HG02973 (cell line): ENCODE measurements around the gene HS6ST3.
"Not testable (repeated sequence)": the region's sequence is repeated elsewhere in the genome, so short reads cannot be mapped to it uniquely, and the experiment has no call there.

ENCODE experiments used
- ATAC-seq: cut with Tn5 transposase; IDR thresholded peaks from one replicate; pipeline ENCODE4 v1.9.1; 2021; ENCODE audit warnings: moderate library complexity; ENCODE audit not compliant: unreplicated experiment

The HS6ST3 gene

GRCh38 chr13:96772426-96772825 is 682.5 kb downstream of the HS6ST3 start:
- ATAC-seq, result no peak

GRCh38 chr13:96778302-96778701 is 688.4 kb downstream of the HS6ST3 start:
- not testable (repeated sequence) for ATAC-seq

GRCh38 chr13:96779691-96780090 is 689.8 kb downstream of the HS6ST3 start:
- no peak for ATAC-seq

- no peak for ATAC-seq
Measured at GRCh38 chr13:96780105-96780504, 690.2 kb downstream of the HS6ST3 start.

- no peak for ATAC-seq
Measured at GRCh38 chr13:96781141-96781540, 691.2 kb downstream of the HS6ST3 start.

- no peak for ATAC-seq
Measured at GRCh38 chr13:96782186-96782585, 692.3 kb downstream of the HS6ST3 start.

- ATAC-seq, result no peak
Measured at GRCh38 chr13:96783057-96783456, 693.1 kb downstream of the HS6ST3 start.

GRCh38 chr13:96783511-96783910 is 693.6 kb downstream of the HS6ST3 start:
- ATAC-seq, result no peak

- ATAC-seq, result no peak
Measured at GRCh38 chr13:96785986-96786385, 696.1 kb downstream of the HS6ST3 start.

GRCh38 chr13:96792188-96792587 is 702.3 kb downstream of the HS6ST3 start:
- ATAC-seq, result no peak

- ATAC-seq, result no peak
Measured at GRCh38 chr13:96792736-96793403, 703.0 kb downstream of the HS6ST3 start.

GRCh38 chr13:96793404-96793755 is 703.5 kb downstream of the HS6ST3 start:
- no peak for ATAC-seq

- ATAC-seq, result no peak
Measured at GRCh38 chr13:96794669-96795068, 704.8 kb downstream of the HS6ST3 start.

GRCh38 chr13:96795670-96796069 is 705.8 kb downstream of the HS6ST3 start:
- ATAC-seq, result no peak

- no peak for ATAC-seq
Measured at GRCh38 chr13:96796091-96796633, 706.3 kb downstream of the HS6ST3 start.

GRCh38 chr13:96797136-96797535 is 707.2 kb downstream of the HS6ST3 start:
- no peak for ATAC-seq

GRCh38 chr13:96803456-96804100 is 713.7 kb downstream of the HS6ST3 start:
- ATAC-seq, result no peak

- ATAC-seq, result no peak
Measured at GRCh38 chr13:96804174-96804573, 714.3 kb downstream of the HS6ST3 start.

GRCh38 chr13:96806746-96807145 is 716.8 kb downstream of the HS6ST3 start:
- ATAC-seq, result no peak

- no peak for ATAC-seq
Measured at GRCh38 chr13:96809366-96810096, 719.6 kb downstream of the HS6ST3 start.

- ATAC-seq, result no peak
Measured at GRCh38 chr13:96810104-96810503, 720.2 kb downstream of the HS6ST3 start.

- no peak for ATAC-seq
Measured at GRCh38 chr13:96811049-96811448, 721.1 kb downstream of the HS6ST3 start.
